CD4-positive, CD25-positive, alpha-beta regulatory T cell (primary cell): ENCODE results near the gene CCNT1. TPM values are rescaled to one million over a fixed set of nuclear protein-coding genes. Genes with fewer than 3 reads are reported as not detected.
"Not testable (repeated sequence)": the region's sequence is repeated elsewhere in the genome, so short reads cannot be mapped to it uniquely, and the experiment has no call there.

ENCODE experiments used
- ATAC-seq, 2 donors: fragments of 150-1000 bp; cut with Tn5 transposase; one replicate each; pipeline ENCODE4 v1.10.0; 2021; ENCODE audit warnings: low read depth in 2 of 2, moderate number of reproducible peaks in 2 of 2, moderate library complexity in 1 of 2
- DNase-seq, 3 donors: peaks; one replicate each; pipeline versions ENCODE4 v3.0.0 to v3.0.0-alpha.2; 2012 to 2022; ENCODE audit warnings: mixed read lengths in 1 of 3
- H3K27ac ChIP-seq: one replicate; pipeline ENCODE4 v1.7.0; 2013; ENCODE audit warnings: mild to moderate bottlenecking, low read length; ENCODE audit not compliant: insufficient read depth, poor library complexity, severe bottlenecking
- H3K27me3 ChIP-seq: one replicate; pipeline ENCODE4 v1.7.0; 2013; ENCODE audit warnings: low read length; ENCODE audit not compliant: control insufficient read depth, insufficient read depth
- H3K36me3 ChIP-seq: one replicate; pipeline ENCODE4 v1.7.0; 2013; ENCODE audit warnings: mild to moderate bottlenecking, low read length, moderate library complexity; ENCODE audit not compliant: control insufficient read depth, insufficient read depth
- H3K4me1 ChIP-seq: 2 replicates; pipeline ENCODE4 v1.7.0; 2013; ENCODE audit warnings: mild to moderate bottlenecking, low read length; ENCODE audit not compliant: insufficient read depth, control insufficient read depth, poor library complexity, severe bottlenecking
- H3K4me3 ChIP-seq: one replicate; pipeline ENCODE4 v1.7.0; 2013; ENCODE audit warnings: low read depth, mild to moderate bottlenecking, low read length, moderate library complexity
- H3K9me3 ChIP-seq, 2 experiments: 1 replicate in 1 of 2; 2 replicates in 1 of 2; pipeline ENCODE4 v1.7.0; 2013; ENCODE audit warnings: low read length in 2 of 2, mild to moderate bottlenecking in 1 of 2, moderate library complexity in 1 of 2; ENCODE audit not compliant: control insufficient read depth in 2 of 2
- H3K27ac Mint-ChIP-seq, 3 donors: one replicate each; pipeline ENCODE4 v1.8.0; 2020 to 2022; ENCODE audit warnings: mild to moderate bottlenecking in 3 of 3, mixed read lengths in 3 of 3, moderate library complexity in 2 of 3
- H3K27me3 Mint-ChIP-seq: one replicate; pipeline ENCODE4 v1.8.0; 2022; ENCODE audit warnings: mild to moderate bottlenecking, mixed read lengths
- H3K36me3 Mint-ChIP-seq: one replicate; pipeline ENCODE4 v1.8.0; 2020; ENCODE audit warnings: mixed read lengths
- H3K4me1 Mint-ChIP-seq, 4 donors: one replicate each; pipeline ENCODE4 v1.8.0; 2020 to 2022; ENCODE audit warnings: mixed read lengths in 4 of 4, mild to moderate bottlenecking in 1 of 4
- H3K4me3 Mint-ChIP-seq, 4 donors: one replicate each; pipeline ENCODE4 v1.8.0; 2020 to 2022; ENCODE audit warnings: mild to moderate bottlenecking in 4 of 4, mixed read lengths in 4 of 4, moderate library complexity in 3 of 4
- H3K9me3 Mint-ChIP-seq, 7 donors: one replicate each; pipeline ENCODE4 v1.8.0; 2020 to 2022; ENCODE audit warnings: mixed read lengths in 7 of 7, mild to moderate bottlenecking in 3 of 7, moderate library complexity in 2 of 7
- polyA plus RNA-seq, 4 donors: library from polyadenylated mRNA; unstranded; fragments of 300-500 nt; fragmentation: Illumina TruSeq; gene quantifications; one replicate each; pipeline ENCODE4 v1.2.3, GENCODE V29; 2021
- total RNA-seq: library from RNA; stranded (reverse); gene quantifications from one replicate; pipeline ENCODE4 v1.2.3, GENCODE V29; 2022

CCNT1 gene
- total and polyA plus RNA-seq, 5 donors from 2014 or later, result 11.4 to 117 (median 17.5) TPM

DNA sequence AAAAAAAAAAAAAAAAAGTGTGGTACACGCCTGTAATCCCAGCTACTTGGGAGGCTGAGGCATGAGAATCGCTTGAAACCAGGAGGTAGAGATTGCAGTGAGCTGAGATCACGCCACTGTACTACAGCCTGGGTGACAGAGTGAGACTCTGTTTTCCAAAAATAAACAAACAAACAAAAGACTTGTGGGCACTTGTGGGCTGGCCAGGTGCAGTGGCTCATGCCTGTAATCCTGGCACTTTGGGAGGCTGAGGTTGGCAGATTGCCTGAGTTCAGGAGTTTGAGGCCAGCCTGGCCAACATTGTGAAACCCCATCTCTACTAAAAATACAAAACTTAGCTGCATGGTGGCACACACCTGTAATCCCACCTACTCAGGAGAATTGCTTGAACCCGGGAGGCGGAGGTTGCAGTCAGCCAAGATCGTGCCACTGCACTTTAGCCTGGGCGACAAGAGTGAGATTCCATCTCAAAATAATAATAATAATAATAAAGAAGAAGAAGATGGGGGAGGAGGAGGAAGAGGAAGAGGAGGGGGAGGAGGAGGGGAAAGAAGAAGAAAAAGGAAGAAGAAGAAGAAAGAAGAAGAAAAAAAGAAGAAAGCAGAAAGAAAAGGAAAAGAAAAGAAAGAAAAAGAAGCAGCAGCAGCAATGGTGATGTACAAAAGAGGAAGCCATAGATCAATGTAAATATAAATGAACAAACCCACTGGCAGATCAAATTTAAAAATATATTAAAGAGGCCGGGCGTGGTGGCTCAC lies 27.9 kb upstream of the CCNT1 start:
- Mint-ChIP-seq H3K9me3 (peaks cover 0 to 1% (median 0%) of the 10 kb centered on the region in 7 donors), H3K27ac (no peak overlapping the region), H3K36me3 (no peaks in the 10 kb centered on the region), H3K4me1 (no peaks in the 10 kb centered on the region), H3K27me3 (peaks cover 19% of the 10 kb centered on the region), H3K4me3 (no peak overlapping the region)
- DNase-seq (no peak), ATAC-seq (no peak)
- Histone ChIP-seq H3K27me3 (peaks cover 13% of the 10 kb centered on the region), H3K4me3 (no peak overlapping the region), H3K4me1 (no peaks in the 10 kb centered on the region), H3K36me3 (no peaks in the 10 kb centered on the region), H3K9me3 (no peaks in the 10 kb centered on the region), H3K27ac (no peak overlapping the region)

- no peaks in the 10 kb centered on the region for H3K4me1 Mint-ChIP-seq
- Histone ChIP-seq H3K36me3 (no peaks in the 10 kb centered on the region), H3K4me3 (no peak overlapping the region), H3K4me1 (no peaks in the 10 kb centered on the region), H3K9me3 (no peaks in the 10 kb centered on the region), H3K27me3 (peaks cover 13% of the 10 kb centered on the region), H3K27ac (no peak overlapping the region)
- H3K36me3 Mint-ChIP-seq, result no peaks in the 10 kb centered on the region
- no peaks in the 10 kb centered on the region for H3K9me3 Mint-ChIP-seq
- H3K4me3 Mint-ChIP-seq, result no peak overlapping the region
- ATAC-seq (no peak), DNase-seq (no peak)
- H3K27me3 Mint-ChIP-seq, result peaks cover 38% of the 10 kb centered on the region
- no peak overlapping the region for H3K27ac Mint-ChIP-seq
These were observed 23.2 kb upstream of the CCNT1 start for GRCh38 chr12:48739618-48740269.

DNA sequence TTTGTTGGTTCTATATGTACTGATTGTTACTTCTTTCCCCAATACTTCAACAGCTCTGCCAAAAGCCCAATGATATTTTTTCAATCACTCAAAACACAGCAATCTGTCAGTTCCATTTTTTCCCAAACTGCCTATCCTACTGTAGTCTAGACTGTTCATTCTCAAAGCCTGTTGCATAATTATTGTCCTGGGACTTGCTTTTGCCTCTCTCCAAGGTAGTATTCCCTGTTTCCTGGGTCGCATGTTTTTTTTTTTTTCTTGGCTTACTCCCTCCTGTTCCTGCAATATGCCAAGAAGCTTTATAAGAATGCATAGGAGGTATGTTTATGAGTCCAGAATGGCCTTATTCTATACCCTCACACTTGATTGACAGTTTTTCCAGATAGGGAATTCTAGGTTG lies 19.9 kb upstream of the CCNT1 start:
- H3K27ac Mint-ChIP-seq, result no peak overlapping the region
- no peak overlapping the region for H3K4me3 ChIP-seq
- H3K27ac ChIP-seq, result no peak overlapping the region
- no peaks in the 10 kb centered on the region for H3K9me3 ChIP-seq
- peaks cover 42% of the 10 kb centered on the region for H3K27me3 Mint-ChIP-seq
- H3K36me3 ChIP-seq, result no peaks in the 10 kb centered on the region
- H3K4me3 Mint-ChIP-seq, result no peak overlapping the region
- ATAC-seq (no peak), DNase-seq (no peak)
- no peaks in the 10 kb centered on the region for H3K36me3 Mint-ChIP-seq
- no peaks in the 10 kb centered on the region for H3K9me3 Mint-ChIP-seq
- no peaks in the 10 kb centered on the region for H3K4me1 ChIP-seq
- H3K4me1 Mint-ChIP-seq, result no peaks in the 10 kb centered on the region
- peaks cover 11% of the 10 kb centered on the region for H3K27me3 ChIP-seq

GRCh38 chr12:48728807-48729206 lies 12.3 kb upstream of the CCNT1 start:
- Histone ChIP-seq H3K9me3 (no peaks in the 10 kb centered on the region), H3K36me3 (no peaks in the 10 kb centered on the region), H3K4me1 (no peaks in the 10 kb centered on the region), H3K27ac (no peak overlapping the region), H3K27me3 (no peaks in the 10 kb centered on the region), H3K4me3 (no peak overlapping the region)
- Mint-ChIP-seq H3K4me3 (no peak overlapping the region), H3K9me3 (peaks cover 0 to 3% (median 0%) of the 10 kb centered on the region in 7 donors), H3K27ac (no peak overlapping the region), H3K4me1 (no peaks in the 10 kb centered on the region), H3K36me3 (no peaks in the 10 kb centered on the region), H3K27me3 (peaks cover 10% of the 10 kb centered on the region)
- no peak for DNase-seq
- ATAC-seq, result no peak

DNA sequence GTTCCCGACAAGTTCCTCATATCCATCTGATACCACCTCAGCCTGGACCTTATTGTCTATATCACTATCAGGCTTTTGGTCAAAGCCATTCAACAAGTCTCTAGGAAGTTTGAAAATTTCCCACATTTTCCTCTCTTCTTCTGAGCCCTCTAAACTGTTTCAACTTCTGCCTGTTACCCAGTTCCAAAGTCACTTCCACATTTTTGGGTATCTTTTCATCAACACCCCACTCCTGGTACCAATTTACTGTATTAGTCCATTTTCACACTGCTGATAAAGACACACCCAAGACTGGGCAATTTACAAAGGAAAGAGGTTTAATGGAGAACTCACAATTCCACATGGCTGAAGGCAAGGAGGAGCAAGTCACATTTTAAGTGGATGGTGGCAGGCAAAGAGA lies 4.2 kb upstream of the CCNT1 start:
- not testable (repeated sequence) for H3K36me3 Mint-ChIP-seq, ATAC-seq, DNase-seq, H3K27me3 ChIP-seq, H3K36me3 ChIP-seq, H3K4me3 ChIP-seq, H3K27me3 Mint-ChIP-seq, H3K27ac ChIP-seq, H3K27ac Mint-ChIP-seq
- Histone ChIP-seq H3K4me1 (peaks cover 10% of the 10 kb centered on the region), H3K9me3 (peaks cover 11 to 13% of the 10 kb centered on the region in 2 experiments)
- Mint-ChIP-seq H3K4me3 (peak overlapping the region in 1 of 4 donors; percentile 6), H3K9me3 (peaks cover 0 to 17% (median 4%) of the 10 kb centered on the region in 7 donors), H3K4me1 (peaks cover 5 to 19% (median 9%) of the 10 kb centered on the region in 4 donors)

DNA sequence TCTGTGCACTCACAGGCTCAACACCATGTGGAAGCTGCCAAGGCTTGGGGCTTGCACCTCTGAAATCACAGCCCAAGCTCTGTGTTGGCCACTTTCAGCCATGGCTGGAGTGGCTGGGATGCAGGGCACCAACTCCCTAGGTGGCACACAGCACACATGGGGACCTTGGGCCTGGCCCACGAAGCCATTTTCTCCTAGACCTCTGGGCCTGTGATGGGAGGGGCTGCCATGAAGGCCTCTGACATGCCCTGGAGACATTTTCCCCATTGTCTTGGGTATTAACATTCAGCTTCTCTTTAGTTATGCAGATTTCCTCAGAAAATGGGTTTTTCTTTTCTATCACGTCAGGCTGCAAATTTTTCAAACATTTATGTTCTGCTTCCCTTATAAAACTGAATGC lies 3.7 kb upstream of the CCNT1 start:
- H3K9me3 Mint-ChIP-seq, result peaks cover 0 to 17% (median 4%) of the 10 kb centered on the region in 7 donors
- Histone ChIP-seq H3K4me1 (peaks cover 16% of the 10 kb centered on the region), H3K9me3 (peaks cover 11 to 13% of the 10 kb centered on the region in 2 experiments)
- not testable (repeated sequence) for H3K27ac ChIP-seq, H3K27me3 Mint-ChIP-seq, H3K27me3 ChIP-seq, H3K27ac Mint-ChIP-seq, H3K4me3 ChIP-seq, H3K36me3 Mint-ChIP-seq, H3K36me3 ChIP-seq, DNase-seq, ATAC-seq
- H3K4me1 Mint-ChIP-seq, result peaks cover 6 to 25% (median 10%) of the 10 kb centered on the region in 4 donors
- H3K4me3 Mint-ChIP-seq, result peak overlapping the region in 1 of 4 donors; percentile 6

DNA sequence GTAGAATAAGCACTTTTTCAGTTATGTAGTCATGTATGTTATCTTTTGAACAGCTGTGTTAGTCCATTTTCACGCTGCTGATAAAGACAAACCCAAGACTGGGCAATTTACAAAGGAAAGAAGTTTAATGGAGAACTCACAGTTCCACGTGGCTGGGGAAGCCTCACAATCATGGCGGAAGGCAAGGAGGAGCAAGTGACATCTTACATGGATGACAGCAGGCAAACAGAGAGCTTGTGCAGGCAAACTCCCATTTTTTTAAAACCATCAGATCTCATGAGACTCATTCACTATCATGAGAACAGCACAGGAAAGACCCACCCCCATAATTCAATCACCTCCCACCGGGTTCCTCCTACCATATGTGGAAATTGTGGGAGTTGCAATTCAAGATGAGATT lies 2.5 kb upstream of the CCNT1 start:
- Histone ChIP-seq H3K4me1 (peaks cover 28% of the 10 kb centered on the region), H3K9me3 (peaks cover 11 to 13% of the 10 kb centered on the region in 2 experiments)
- H3K36me3 Mint-ChIP-seq, result peaks cover 16% of the 10 kb centered on the region
- ATAC-seq, H3K4me3 ChIP-seq, H3K27me3 ChIP-seq, DNase-seq, H3K27ac ChIP-seq, H3K27me3 Mint-ChIP-seq, H3K36me3 ChIP-seq: not testable (repeated sequence)
- H3K4me1 Mint-ChIP-seq, result peaks cover 6 to 37% (median 19%) of the 10 kb centered on the region in 4 donors
- peak overlapping the region in 1 of 3 donors; percentile 44 for H3K27ac Mint-ChIP-seq
- peak overlapping the region in 1 of 4 donors; percentile 89 for H3K4me3 Mint-ChIP-seq
- H3K9me3 Mint-ChIP-seq, result peaks cover 0 to 17% (median 4%) of the 10 kb centered on the region in 7 donors
